Thymus (tissue), 11 donors: ENCODE data around the gene ZAP70. TPM values are rescaled to one million over a fixed set of nuclear protein-coding genes. Genes with fewer than 3 reads are reported as not detected.
A peak's percentile ranks its signal among the peaks of the same experiment; 100 is the strongest.

Experiments
- DNase-seq, 9 donors: peaks; one replicate each; pipeline ENCODE4 v3.0.0-alpha.2; 2013; ENCODE audit warnings: low spot score in 9 of 9, low read depth in 6 of 9, missing footprints in 1 of 9
- H3K27ac ChIP-seq, 2 donors: one replicate each; pipeline ENCODE4 v1.5.1; 2013; ENCODE audit warnings: control low read depth in 1 of 2, low read depth in 1 of 2, low read length in 1 of 2, mild to moderate bottlenecking in 1 of 2, moderate library complexity in 1 of 2
- H3K27me3 ChIP-seq, 2 donors: one replicate each; pipeline ENCODE4 v1.5.1; 2013; ENCODE audit warnings: low read length in 1 of 2; ENCODE audit not compliant: control insufficient read depth in 2 of 2, insufficient read depth in 1 of 2
- H3K36me3 ChIP-seq, 2 donors: one replicate each; pipeline ENCODE4 v1.5.1; 2013; ENCODE audit warnings: low read length in 1 of 2, mild to moderate bottlenecking in 1 of 2, moderate library complexity in 1 of 2; ENCODE audit not compliant: control insufficient read depth in 2 of 2, insufficient read depth in 2 of 2
- H3K4me1 ChIP-seq, 2 donors: one replicate each; pipeline ENCODE4 v1.5.1; 2013; ENCODE audit warnings: low read length in 2 of 2; ENCODE audit not compliant: control insufficient read depth in 2 of 2, insufficient read depth in 2 of 2
- H3K4me3 ChIP-seq, 2 donors: one replicate each; pipeline ENCODE4 v1.5.1; 2013; ENCODE audit warnings: low read length in 2 of 2, control low read depth in 1 of 2, mild to moderate bottlenecking in 1 of 2
- H3K9me3 ChIP-seq, 2 donors: one replicate each; pipeline ENCODE4 v1.5.1; 2013; ENCODE audit warnings: low read length in 1 of 2, mild to moderate bottlenecking in 1 of 2; ENCODE audit not compliant: control insufficient read depth in 2 of 2, insufficient read depth in 1 of 2
- WGBS: extraction: QIAGEN DNeasy Blood & Tissue Kit; methylation state at CpG from one replicate; pipeline ENCODE4 v1.1.7; 2013; 5-methylcytosine and 5-hydroxymethylcytosine counted together
- polyA plus RNA-seq: library from polyadenylated mRNA; stranded (reverse); fragments of 200-250 nt; gene quantifications from one replicate; pipeline ENCODE4 v1.2.3, GENCODE V29; 2013
- total RNA-seq: library from RNA; stranded (reverse); fragments of 120-200 nt; gene quantifications from one replicate; pipeline ENCODE4 v1.2.4, GENCODE V29; 2013
- donor health status: healthy.

ZAP70 gene
- total and polyA plus RNA-seq, 2 donors, result 160 to 217 TPM

GRCh38 chr2:97788986-97789644, 75.7 kb downstream of the ZAP70 start:
- Histone ChIP-seq H3K4me1 (no peaks in the 10 kb centered on the region), H3K36me3 (peaks cover 19 to 24% of the 10 kb centered on the region in 2 donors), H3K9me3 (no peaks in the 10 kb centered on the region), H3K4me3 (no peak overlapping the region), H3K27ac (no peak overlapping the region), H3K27me3 (no peaks in the 10 kb centered on the region)
- DNase-seq, result peak in 1 of 9 donors; percentile 4
- WGBS, result 85% methylated on average over 7 of the region's 7 CpGs

Other genes starting within 250 kb of the ZAP70 start
- 31.9 TPM for gene ANKRD36B, start 123.7 kb upstream of the ZAP70 start, total RNA-seq
- 47.6 TPM for gene ANKRD36B, start 123.7 kb upstream of the ZAP70 start, polyA plus RNA-seq
- 253 TPM for gene COX5B, start 67.5 kb upstream of the ZAP70 start, total RNA-seq
- 247 TPM for gene COX5B, start 67.5 kb upstream of the ZAP70 start, polyA plus RNA-seq
- gene ACTR1B, start 49.5 kb upstream of the ZAP70 start, total RNA-seq, result 44.1 TPM
- gene ACTR1B, start 49.5 kb upstream of the ZAP70 start, polyA plus RNA-seq, result 73.2 TPM
- 2.9 TPM for gene C2orf92, start 43.9 kb upstream of the ZAP70 start, total RNA-seq
- gene C2orf92, start 43.9 kb upstream of the ZAP70 start, polyA plus RNA-seq, result 13.1 TPM